GM13976 (cell line): ENCODE data around the gene AP2A2.

Experiments used
- DNase-seq: peaks from one replicate; pipeline ENCODE4 v3.0.0; 2012; ENCODE audit warnings: low spot score
- CTCF ChIP-seq: IDR thresholded peaks from 2 replicates; pipeline ENCODE4 v1.5.1; 2012; ENCODE audit warnings: borderline replicate concordance, mild to moderate bottlenecking; ENCODE audit not compliant: insufficient read depth; ENCODE audit errors: extremely low read depth, missing control alignments, control extremely low read depth
- in situ Hi-C: fragments of 300-500 bp; cut with MboI; formaldehyde crosslinking; loops from one replicate; pipeline ENCODE4 v1.12.0; 2022; ENCODE audit warnings: low sequenced_read_pairs, mixed read lengths, inconsistent platforms; ENCODE audit not compliant: unreplicated experiment

AP2A2 gene

GRCh38 chr11:893008-893654, 32.5 kb upstream of the AP2A2 start:
- in situ Hi-C loops, result no loop called here
- no peak for DNase-seq
- TF ChIP-seq CTCF, result no peak

GRCh38 chr11:894575-895201, 31.0 kb upstream of the AP2A2 start:
- TF ChIP-seq CTCF, result no peak
- DNase-seq, result no peak
- in situ Hi-C loops, result no loop called here

GRCh38 chr11:895331-896110, 30.1 kb upstream of the AP2A2 start:
- no peak for TF ChIP-seq CTCF
- in situ Hi-C loops, result no loop called here
- no peak for DNase-seq

GRCh38 chr11:897253-898142, 28.2 kb upstream of the AP2A2 start:
- in situ Hi-C loops, result no loop called here
- no peak for TF ChIP-seq CTCF
- no peak for DNase-seq

GRCh38 chr11:898143-898511, 27.5 kb upstream of the AP2A2 start:
- in situ Hi-C loops, result no loop called here
- DNase-seq, result no peak
- TF ChIP-seq CTCF, result no peak
